ENCODE measurements around the gene MRPL14. TPM values are rescaled to one million over a fixed set of nuclear protein-coding genes. Genes with fewer than 3 reads are reported as not detected.
A peak's percentile ranks its signal among the peaks of the same experiment; 100 is the strongest.

The MRPL14 gene
- total RNA-seq, 1 donor from 2014 or later, result 36.1 TPM

- TF ChIP-seq POLR2A (IDR thresholded peaks at IDR 0.05) (no peak), POLR2AphosphoS5 (IDR thresholded peaks at IDR 0.05; ENCODE audit: insufficient read depth in 1 of 2, low read depth in 1 of 2) (peak in 1 of 2 donors; percentile 62)
- TF ChIP-seq, protein P1, sequence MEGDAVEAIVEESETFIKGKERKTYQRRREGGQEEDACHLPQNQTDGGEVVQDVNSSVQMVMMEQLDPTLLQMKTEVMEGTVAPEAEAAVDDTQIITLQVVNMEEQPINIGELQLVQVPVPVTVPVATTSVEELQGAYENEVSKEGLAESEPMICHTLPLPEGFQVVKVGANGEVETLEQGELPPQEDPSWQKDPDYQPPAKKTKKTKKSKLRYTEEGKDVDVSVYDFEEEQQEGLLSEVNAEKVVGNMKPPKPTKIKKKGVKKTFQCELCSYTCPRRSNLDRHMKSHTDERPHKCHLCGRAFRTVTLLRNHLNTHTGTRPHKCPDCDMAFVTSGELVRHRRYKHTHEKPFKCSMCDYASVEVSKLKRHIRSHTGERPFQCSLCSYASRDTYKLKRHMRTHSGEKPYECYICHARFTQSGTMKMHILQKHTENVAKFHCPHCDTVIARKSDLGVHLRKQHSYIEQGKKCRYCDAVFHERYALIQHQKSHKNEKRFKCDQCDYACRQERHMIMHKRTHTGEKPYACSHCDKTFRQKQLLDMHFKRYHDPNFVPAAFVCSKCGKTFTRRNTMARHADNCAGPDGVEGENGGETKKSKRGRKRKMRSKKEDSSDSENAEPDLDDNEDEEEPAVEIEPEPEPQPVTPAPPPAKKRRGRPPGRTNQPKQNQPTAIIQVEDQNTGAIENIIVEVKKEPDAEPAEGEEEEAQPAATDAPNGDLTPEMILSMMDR (IDR thresholded peaks at IDR 0.05), result peak; percentile 72 to 90 (median 85)
- Histone ChIP-seq H3K4me3 (no peak overlapping the region), H3K27ac (peak overlapping the region; percentile 84), H3K27me3 (no peaks in the 10 kb centered on the region), H3K36me3 (no peaks in the 10 kb centered on the region), H3K4me1 (peaks cover 61% of the 10 kb centered on the region), H3K9me3 (no peaks in the 10 kb centered on the region)
- DNase-seq (ENCODE audit: extremely low spot score in 2 of 2), result no peak
- intact Hi-C loops (cut with DNase I), result loop anchor here (1.0 kb wide), 1 partner anchor 306 kb away; no protein-coding TSS in a partner anchor
Measured at GRCh38 chr6:44074439-44074812, 52.8 kb downstream of the MRPL14 start.

- intact Hi-C loops (cut with DNase I), result loop anchor here (1.0 to 2.0 kb wide), 2 partner anchors 306 to 407 kb away; no protein-coding TSS in a partner anchor
- Histone ChIP-seq H3K9me3 (no peaks in the 10 kb centered on the region), H3K4me1 (peaks cover 55% of the 10 kb centered on the region), H3K27ac (peak overlapping the region; percentile 84), H3K27me3 (no peaks in the 10 kb centered on the region), H3K36me3 (no peaks in the 10 kb centered on the region), H3K4me3 (peak overlapping the region; percentile 38 to 49)
- TF ChIP-seq POLR2A (IDR thresholded peaks at IDR 0.05), result no peak
- no peak for TF ChIP-seq POLR2AphosphoS5 (IDR thresholded peaks at IDR 0.05; ENCODE audit: insufficient read depth in 1 of 2, low read depth in 1 of 2)
- TF ChIP-seq, protein P1 (IDR thresholded peaks at IDR 0.05), result no peak
- DNase-seq (ENCODE audit: extremely low spot score in 2 of 2), result no peak
Measured at GRCh38 chr6:44073612-44074438, 53.4 kb downstream of the MRPL14 start.

GRCh38 chr6:44072959-44073611, 54.2 kb downstream of the MRPL14 start:
- H3K4me3 ChIP-seq, result peak overlapping the region; percentile 38 to 49
- H3K27ac ChIP-seq, result peak overlapping the region; percentile 84
- no peaks in the 10 kb centered on the region for H3K9me3 ChIP-seq
- TF ChIP-seq, protein P1 (IDR thresholded peaks at IDR 0.05), result no peak
- peak in 1 of 2 donors; percentile 37 for TF ChIP-seq POLR2A (IDR thresholded peaks at IDR 0.05)
- peak in 1 of 2 donors; percentile 59 for TF ChIP-seq POLR2AphosphoS5 (IDR thresholded peaks at IDR 0.05; ENCODE audit: insufficient read depth in 1 of 2, low read depth in 1 of 2)
- DNase-seq (ENCODE audit: extremely low spot score in 2 of 2), result no peak
- no peaks in the 10 kb centered on the region for H3K27me3 ChIP-seq
- intact Hi-C loops (cut with DNase I), result loop anchor here (2.0 kb wide), 1 partner anchor 406 kb away; no protein-coding TSS in a partner anchor
- no peaks in the 10 kb centered on the region for H3K36me3 ChIP-seq
- H3K4me1 ChIP-seq, result peaks cover 53% of the 10 kb centered on the region

DNA sequence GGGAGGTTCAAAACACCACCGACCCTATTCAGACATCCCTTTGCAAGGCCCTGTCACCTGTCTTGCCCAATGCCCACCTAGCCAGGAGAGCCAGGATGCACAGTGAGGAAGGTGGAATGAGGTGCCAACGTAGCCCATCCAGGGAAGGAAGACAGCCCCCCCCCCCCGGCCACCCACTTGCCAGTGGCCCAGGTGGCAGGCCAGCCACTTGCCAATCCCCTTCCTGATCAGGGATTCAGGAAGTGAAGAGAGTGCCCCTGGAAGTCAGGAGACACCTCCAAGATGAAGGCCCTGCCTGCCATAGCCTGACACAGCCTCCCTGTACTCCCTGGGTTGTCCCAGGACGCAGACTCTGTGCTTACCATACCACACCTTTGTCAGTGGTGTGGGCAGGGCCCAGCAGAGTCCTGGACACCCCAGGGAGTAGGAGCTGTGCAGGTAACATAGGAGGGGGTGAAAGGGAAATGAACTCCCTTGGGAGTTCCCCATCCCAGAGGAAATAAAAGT, 54.7 kb downstream of the MRPL14 start:
- H3K36me3 ChIP-seq, result no peaks in the 10 kb centered on the region
- no peaks in the 10 kb centered on the region for H3K9me3 ChIP-seq
- H3K4me3 ChIP-seq, result peak overlapping the region; percentile 38 to 49
- H3K4me1 ChIP-seq, result peaks cover 53% of the 10 kb centered on the region
- peak overlapping the region; percentile 84 for H3K27ac ChIP-seq
- DNase-seq (ENCODE audit: extremely low spot score in 2 of 2), result no peak
- intact Hi-C loops (cut with DNase I), result loop anchor here (2.0 kb wide), 1 partner anchor 406 kb away; no protein-coding TSS in a partner anchor
- TF ChIP-seq, protein P1 (IDR thresholded peaks at IDR 0.05), result no peak
- no peak for TF ChIP-seq POLR2AphosphoS5 (IDR thresholded peaks at IDR 0.05; ENCODE audit: insufficient read depth in 1 of 2, low read depth in 1 of 2)
- TF ChIP-seq POLR2A (IDR thresholded peaks at IDR 0.05), result no peak
- H3K27me3 ChIP-seq, result no peaks in the 10 kb centered on the region
